Fibroblast of peridontal ligament (primary cell): Measurements from ENCODE around the gene IFIT1.
A peak's percentile ranks its signal among the peaks of the same experiment; 100 is the strongest.
"Not testable (repeated sequence)": the region's sequence is repeated elsewhere in the genome, so short reads cannot be mapped to it uniquely, and the experiment has no call there.

Source experiments
- DNase-seq: peaks from one replicate; pipeline ENCODE4 v3.0.0-alpha.2; 2010; ENCODE audit errors: extremely low read depth

IFIT1 gene

DNA sequence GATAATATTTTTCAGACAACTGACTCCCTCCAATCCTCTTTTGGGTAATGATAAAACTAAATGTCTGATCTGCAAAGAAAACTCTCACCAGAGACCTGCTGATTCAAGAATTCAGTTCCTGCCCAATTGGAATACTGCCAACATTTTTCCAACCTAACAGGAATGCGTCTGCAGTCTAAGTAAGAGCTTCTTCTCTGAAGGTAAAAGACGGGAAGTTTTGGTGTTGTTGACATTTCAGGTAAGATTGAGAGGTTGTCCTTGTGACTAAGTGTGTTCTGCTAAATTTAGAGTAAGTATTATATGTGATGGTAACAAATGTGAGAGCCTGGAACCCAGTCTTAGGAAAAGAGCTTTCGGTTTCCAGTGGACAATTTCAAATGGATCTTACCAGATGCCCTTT is 39.6 kb downstream of the IFIT1 start:
- peak; percentile 40 for DNase-seq

DNA sequence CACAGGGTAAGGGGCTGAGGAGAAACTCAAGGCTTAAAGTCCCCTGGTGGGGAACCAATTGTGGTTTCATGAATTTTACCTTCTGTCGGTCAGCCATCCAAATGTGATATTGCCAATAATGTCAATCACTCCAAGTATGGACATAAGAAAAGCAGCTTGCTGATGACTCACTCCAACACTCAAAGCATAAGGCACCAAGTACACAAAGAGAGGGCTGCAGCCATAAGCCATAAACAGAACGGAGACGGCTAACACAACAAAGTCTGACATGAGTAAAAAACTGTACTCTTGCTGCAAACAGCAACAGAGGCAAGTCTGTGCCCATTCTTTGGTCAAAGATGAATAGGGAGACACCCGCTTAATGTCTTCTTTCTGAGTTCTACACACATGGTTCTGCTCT is 46.1 kb downstream of the IFIT1 start:
- DNase-seq, result peak; percentile 20

DNA sequence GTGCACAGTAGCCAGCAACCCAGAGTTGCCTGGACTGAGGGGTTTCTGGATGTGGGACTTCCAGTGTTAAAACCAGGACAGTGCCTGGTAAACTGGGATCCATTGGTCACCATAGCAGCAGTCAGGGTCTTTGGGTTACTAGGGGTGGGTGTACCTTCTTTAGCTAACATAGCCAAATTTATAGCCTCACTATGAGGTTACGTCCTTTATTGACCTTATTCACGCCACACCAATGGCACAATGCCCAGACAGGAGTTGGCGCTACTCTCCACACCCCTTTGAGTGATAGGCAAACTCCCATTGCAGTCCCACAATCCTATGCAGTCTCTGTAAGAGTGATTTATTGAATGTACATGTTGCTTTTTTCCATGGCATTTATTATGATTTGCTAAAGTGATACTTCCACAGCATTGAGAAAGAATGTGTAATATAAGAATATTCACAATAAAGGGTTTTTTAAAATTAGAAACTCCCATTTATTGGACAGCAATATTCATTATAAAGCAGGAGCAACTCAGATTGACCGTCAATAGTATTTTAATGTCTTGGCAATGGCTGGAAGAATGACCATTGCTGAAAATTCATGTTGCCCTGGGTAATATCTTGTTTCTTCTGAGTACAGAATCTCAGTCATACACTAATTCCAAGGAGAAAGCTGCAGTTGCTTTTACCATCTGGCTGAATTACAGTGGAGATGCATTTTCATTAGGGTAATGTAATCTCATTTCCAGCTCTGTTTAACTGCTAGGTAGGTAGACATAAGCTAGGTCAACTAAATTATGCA is 48.0 kb downstream of the IFIT1 start:
- DNase-seq, result no peak

DNA sequence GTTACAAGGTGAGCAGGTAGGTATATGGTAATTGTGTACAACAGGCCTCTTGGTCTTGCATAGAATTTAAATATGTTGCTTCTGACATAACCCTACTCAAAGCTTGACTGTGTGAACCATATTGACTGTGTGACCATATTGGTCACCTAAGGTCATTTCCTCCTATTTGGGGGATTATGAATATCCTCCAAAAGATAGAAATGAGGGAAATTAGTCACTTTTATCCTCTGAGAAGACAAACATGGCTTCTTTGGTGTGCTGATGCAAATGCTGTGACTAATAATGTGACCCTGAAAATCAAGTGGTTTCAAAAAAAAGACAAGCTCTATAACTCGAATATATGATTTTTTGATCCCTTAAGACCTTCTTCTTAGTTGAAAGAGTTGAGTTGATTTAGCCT is 49.9 kb downstream of the IFIT1 start:
- DNase-seq, result no peak

DNA sequence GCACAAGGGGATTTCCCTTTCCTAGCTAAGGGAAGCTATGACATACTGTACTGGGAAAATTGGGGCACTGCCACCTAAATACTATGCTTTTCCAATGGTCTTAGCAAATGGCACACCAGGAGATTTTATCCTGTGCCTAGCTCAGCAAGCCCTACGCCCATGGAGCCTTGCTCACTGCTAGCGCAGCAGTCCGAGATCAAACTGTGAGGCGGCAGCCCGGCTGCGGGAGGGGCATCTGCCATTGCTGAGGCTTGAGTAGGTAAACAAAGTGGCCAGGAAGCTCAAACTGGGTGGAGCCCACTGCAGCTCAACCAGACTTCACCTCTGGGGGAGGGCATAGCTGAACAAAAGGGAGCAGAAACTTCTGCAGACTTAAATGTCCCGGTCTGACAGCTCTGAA is 52.4 kb downstream of the IFIT1 start:
- not testable (repeated sequence) for DNase-seq

DNA sequence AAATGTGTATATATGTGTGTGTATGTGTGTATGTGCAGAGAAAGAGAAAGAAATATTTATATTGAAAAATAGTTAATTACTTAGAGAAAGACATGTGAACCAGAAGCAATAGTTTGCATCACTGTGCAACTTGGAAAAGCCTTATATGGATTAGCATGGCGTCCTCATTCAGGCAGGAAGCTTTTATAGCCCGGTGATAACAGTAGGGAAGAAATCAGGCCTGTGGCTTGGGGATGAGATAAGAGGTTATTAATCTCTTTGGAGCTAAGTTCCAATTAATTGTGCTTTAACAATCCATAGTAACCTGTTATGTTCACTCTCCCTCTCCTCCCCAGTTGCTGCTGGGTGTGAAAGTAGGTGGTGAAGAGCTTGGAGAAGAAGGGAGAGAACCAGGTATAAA is 58.5 kb downstream of the IFIT1 start:
- DNase-seq, result no peak

DNA sequence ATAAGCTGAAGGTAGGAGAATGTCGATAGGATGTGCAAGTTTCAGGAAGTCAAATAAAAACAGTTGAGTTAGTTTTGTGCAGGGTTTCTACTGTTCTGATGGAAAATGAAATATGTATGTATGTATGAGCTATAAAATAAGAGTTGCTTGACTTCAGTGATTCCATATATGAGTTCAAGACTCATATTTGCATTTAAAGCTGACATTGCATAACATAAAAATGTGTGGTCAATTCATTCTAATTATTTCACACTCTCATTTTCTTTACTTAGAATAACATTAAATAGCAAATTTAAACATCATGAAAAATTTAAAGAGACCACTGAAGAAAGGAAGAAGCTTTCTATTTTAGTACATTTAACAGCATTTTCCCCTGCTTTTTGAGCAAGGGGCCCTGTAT is 59.8 kb downstream of the IFIT1 start:
- no peak for DNase-seq

DNA sequence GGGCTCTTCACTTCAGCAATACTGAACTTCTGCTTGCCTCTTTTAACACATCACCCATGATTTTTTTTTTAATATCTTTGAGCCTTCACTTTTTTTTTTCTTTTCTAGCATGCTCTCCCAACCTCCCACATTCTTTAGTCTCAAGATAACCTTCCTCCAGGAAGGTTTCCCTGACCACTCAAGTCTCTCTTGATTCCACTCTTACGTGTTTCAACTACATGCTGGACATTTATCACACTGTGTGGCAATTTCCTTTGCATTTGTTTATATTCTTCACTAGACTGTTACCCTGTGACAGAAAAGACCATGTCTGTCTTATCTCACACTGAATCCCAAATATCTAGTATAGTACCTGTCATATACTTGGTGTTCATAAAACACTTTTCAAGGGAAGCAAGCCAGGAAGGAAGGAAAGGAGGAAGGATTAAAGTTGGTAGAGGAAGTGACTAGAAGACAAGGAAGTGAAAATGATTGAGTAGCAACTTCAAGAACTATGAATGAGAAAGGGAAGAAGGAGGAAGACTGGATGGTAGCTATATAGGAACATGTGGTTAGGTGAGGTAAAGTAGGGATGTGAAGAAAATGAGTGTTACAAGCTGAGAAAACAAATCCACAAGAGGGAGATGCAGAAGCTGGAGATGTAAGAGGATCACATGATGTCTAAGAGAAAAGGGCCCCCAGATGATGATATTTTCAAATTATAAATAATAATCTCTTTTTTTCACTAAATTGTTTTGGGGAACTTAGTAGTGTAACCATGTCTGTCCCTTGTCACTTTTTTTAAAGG is 62.3 kb downstream of the IFIT1 start:
- no peak for DNase-seq
